ENCODE results near the gene ABCB8.
A peak's percentile ranks its signal among the peaks of the same experiment; 100 is the strongest.

Gene ABCB8

DNA sequence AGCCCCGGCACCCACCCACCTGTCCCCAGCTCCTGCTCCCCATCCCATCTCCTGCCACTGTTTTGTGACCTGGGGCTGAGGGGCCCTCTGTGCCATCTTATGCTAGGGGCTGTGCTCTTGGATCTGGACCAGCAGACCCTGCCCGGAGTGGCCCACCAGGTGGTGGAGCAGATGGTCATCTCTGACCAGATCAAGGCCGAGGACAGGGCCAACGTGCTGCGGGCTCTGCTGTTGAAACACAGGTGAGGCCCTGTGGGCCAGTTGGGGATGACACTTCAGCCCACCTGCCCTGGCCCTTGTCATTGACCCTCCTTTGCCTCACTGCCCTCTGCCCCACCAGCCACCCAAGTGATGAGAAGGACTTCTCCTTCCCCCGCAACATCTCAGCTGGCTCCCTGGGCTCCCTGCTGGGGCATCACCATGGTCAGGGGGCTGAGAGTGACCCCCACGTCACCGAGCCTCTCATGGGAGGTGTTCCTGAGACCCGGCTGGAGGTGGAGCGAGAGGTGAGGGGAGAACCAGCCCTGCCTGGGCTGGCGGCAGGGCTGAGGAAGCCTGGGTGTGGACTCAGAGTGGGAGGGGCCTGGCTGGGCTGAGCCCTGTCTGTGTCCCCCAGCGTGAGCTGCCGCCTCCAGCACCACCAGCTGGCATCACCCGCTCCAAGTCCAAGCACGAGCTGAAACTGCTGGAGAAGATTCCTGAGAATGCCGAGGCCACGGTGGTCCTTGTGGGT is 41.8 kb downstream of the ABCB8 start:
- H3K4me3 ChIP-seq (ENCODE audit: low read depth, low read length) = no peak overlapping the region
- no peak for TF ChIP-seq ZNF146 (tag by site-specific recombination; IDR thresholded peaks at IDR 0.05)
- TF ChIP-seq ZNF792 (tag by site-specific recombination; IDR thresholded peaks at IDR 0.05) = no peak
- no peak for TF ChIP-seq ZEB2 (tag by site-specific recombination; IDR thresholded peaks at IDR 0.05)
- no peak for TF ChIP-seq ZNF830 (tag by site-specific recombination; IDR thresholded peaks at IDR 0.05; ENCODE audit: low read depth)
- no peak for TF ChIP-seq MZF1 (tag by site-specific recombination; IDR thresholded peaks at IDR 0.05; ENCODE audit: borderline replicate concordance)
- TF ChIP-seq, protein P1, sequence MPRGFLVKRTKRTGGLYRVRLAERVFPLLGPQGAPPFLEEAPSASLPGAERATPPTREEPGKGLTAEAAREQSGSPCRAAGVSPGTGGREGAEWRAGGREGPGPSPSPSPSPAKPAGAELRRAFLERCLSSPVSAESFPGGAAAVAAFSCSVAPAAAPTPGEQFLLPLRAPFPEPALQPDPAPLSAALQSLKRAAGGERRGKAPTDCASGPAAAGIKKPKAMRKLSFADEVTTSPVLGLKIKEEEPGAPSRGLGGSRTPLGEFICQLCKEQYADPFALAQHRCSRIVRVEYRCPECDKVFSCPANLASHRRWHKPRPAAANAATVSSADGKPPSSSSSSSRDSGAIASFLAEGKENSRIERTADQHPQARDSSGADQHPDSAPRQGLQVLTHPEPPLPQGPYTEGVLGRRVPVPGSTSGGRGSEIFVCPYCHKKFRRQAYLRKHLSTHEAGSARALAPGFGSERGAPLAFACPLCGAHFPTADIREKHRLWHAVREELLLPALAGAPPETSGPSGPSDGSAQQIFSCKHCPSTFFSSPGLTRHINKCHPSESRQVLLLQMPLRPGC (tag by site-specific recombination; IDR thresholded peaks at IDR 0.05) = no peak
- TF ChIP-seq ZNF121 (tag by site-specific recombination; IDR thresholded peaks at IDR 0.05) = no peak
- TF ChIP-seq ZBTB21 (tag by site-specific recombination; IDR thresholded peaks at IDR 0.05) = no peak
- TF ChIP-seq ZNF112 (tag by site-specific recombination; IDR thresholded peaks at IDR 0.05) = no peak
- no peak for TF ChIP-seq ZNF292 (tag by site-specific recombination; IDR thresholded peaks at IDR 0.05; ENCODE audit: borderline replicate concordance, low read depth)
- TF ChIP-seq KLF16 (tag by site-specific recombination; IDR thresholded peaks at IDR 0.05) = no peak
- ChIA-PET CTCF (interaction anchor here (1.0 kb wide), 1 partner anchor 52 kb away, joined by 4 read pairs; no protein-coding TSS in a partner anchor), POLR2A (interaction anchor here (0.5 to 1.1 kb wide), 2 partner anchors 7 to 92 kb away, joined by 4 to 6 read pairs; no protein-coding TSS in a partner anchor)
- no peaks in the 10 kb centered on the region for H3K4me1 ChIP-seq (ENCODE audit: control insufficient read depth, insufficient read depth, low read length)
- H3K27ac ChIP-seq (ENCODE audit: extremely low read depth, low read depth, low read length) = no peak overlapping the region
- H3K36me3 ChIP-seq (ENCODE audit: control insufficient read depth in 2 of 2, insufficient read depth in 1 of 2, low read length in 2 of 2) = peaks cover 18 to 87% of the 10 kb centered on the region in 2 experiments
- H3K9me3 ChIP-seq (ENCODE audit: control insufficient read depth, insufficient read depth, low read depth, low read length) = no peaks in the 10 kb centered on the region

DNA sequence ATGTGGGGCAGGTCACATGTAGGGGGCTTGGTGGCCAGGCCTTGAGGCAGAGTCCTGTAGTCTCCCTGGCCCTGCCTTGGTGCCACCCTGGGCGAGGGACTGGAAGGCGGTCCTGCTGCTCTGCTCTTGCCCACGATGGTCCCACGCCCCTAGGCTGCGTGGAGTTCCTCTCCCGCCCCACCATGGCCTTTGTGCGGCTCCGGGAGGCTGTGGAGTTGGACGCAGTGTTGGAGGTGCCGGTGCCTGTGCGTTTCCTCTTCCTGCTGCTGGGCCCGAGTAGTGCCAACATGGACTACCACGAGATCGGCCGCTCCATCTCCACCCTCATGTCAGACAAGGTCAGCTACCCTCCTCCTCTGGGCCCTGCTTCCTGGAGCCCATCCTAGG is 42.3 kb downstream of the ABCB8 start:
- H3K4me3 ChIP-seq (ENCODE audit: low read depth, low read length) = no peak overlapping the region
- ChIA-PET CTCF (no interaction called here), POLR2A (interaction anchor here (0.5 to 1.1 kb wide), 2 partner anchors 8 to 93 kb away, joined by 4 to 6 read pairs; no protein-coding TSS in a partner anchor)
- no peak for TF ChIP-seq ZNF521 (tag by site-specific recombination; IDR thresholded peaks at IDR 0.05)
- TF ChIP-seq, protein P2, sequence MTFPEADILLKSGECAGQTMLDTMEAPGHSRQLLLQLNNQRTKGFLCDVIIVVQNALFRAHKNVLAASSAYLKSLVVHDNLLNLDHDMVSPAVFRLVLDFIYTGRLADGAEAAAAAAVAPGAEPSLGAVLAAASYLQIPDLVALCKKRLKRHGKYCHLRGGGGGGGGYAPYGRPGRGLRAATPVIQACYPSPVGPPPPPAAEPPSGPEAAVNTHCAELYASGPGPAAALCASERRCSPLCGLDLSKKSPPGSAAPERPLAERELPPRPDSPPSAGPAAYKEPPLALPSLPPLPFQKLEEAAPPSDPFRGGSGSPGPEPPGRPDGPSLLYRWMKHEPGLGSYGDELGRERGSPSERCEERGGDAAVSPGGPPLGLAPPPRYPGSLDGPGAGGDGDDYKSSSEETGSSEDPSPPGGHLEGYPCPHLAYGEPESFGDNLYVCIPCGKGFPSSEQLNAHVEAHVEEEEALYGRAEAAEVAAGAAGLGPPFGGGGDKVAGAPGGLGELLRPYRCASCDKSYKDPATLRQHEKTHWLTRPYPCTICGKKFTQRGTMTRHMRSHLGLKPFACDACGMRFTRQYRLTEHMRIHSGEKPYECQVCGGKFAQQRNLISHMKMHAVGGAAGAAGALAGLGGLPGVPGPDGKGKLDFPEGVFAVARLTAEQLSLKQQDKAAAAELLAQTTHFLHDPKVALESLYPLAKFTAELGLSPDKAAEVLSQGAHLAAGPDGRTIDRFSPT (tag by site-specific recombination; IDR thresholded peaks at IDR 0.05) = 0 out of 2 replicates have a peak, but pooled peaks have one; percentile 19
- H3K36me3 ChIP-seq (ENCODE audit: control insufficient read depth in 2 of 2, insufficient read depth in 1 of 2, low read length in 2 of 2) = peaks cover 18 to 87% of the 10 kb centered on the region in 2 experiments
- no peak overlapping the region for H3K27ac ChIP-seq (ENCODE audit: extremely low read depth, low read depth, low read length)
- H3K9me3 ChIP-seq (ENCODE audit: control insufficient read depth, insufficient read depth, low read depth, low read length) = no peaks in the 10 kb centered on the region
- H3K4me1 ChIP-seq (ENCODE audit: control insufficient read depth, insufficient read depth, low read length) = no peaks in the 10 kb centered on the region

DNA sequence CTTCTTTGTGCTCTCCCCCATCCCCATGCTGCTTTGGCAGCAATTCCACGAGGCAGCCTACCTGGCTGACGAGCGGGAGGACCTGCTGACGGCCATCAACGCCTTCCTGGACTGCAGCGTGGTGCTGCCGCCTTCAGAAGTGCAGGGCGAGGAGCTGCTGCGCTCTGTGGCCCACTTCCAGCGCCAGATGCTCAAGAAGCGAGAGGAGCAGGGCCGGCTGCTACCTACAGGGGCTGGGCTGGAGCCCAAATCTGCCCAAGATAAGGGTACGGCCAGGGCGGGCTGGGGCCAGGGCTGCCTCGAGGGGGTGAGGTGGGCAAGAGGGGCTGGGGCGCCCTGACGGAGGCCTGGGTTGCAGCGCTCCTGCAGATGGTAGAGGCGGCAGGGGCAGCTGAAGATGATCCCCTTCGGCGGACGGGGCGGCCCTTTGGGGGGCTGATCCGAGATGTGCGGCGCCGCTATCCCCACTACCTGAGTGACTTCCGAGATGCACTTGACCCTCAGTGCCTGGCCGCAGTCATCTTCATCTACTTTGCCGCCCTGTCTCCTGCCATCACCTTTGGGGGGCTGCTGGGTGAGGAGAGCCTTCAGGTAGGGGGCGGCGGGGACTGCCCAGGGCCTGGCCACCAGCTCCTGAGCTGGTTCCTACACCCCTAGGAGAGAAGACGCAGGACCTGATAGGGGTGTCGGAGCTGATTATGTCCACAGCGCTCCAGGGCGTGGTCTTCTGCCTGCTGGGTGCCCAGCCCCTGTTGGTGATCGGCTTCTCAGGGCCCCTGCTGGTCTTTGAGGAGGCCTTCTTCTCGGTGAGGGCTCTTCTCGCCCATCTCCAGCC is 43.0 kb downstream of the ABCB8 start:
- H3K36me3 ChIP-seq (ENCODE audit: control insufficient read depth in 2 of 2, insufficient read depth in 1 of 2, low read length in 2 of 2) = peaks cover 18 to 87% of the 10 kb centered on the region in 2 experiments
- H3K9me3 ChIP-seq (ENCODE audit: control insufficient read depth, insufficient read depth, low read depth, low read length) = no peaks in the 10 kb centered on the region
- ChIA-PET POLR2A (interaction anchor here (0.6 to 1.1 kb wide), 4 partner anchors 9 to 42 kb away, joined by 3 to 4 read pairs (median 4); partner anchors contain the start of gene FASTK), CTCF (interaction anchor here (1.5 kb wide), 1 partner anchor 40 kb away, joined by 7 read pairs; no protein-coding TSS in a partner anchor)
- H3K27ac ChIP-seq (ENCODE audit: extremely low read depth, low read depth, low read length) = no peak overlapping the region
- H3K4me1 ChIP-seq (ENCODE audit: control insufficient read depth, insufficient read depth, low read length) = no peaks in the 10 kb centered on the region
- H3K4me3 ChIP-seq (ENCODE audit: low read depth, low read length) = no peak overlapping the region
- TF ChIP-seq ZNF266 (tag by site-specific recombination; IDR thresholded peaks at IDR 0.05; ENCODE audit: low read depth) (no peak), SP7 (tag by site-specific recombination; IDR thresholded peaks at IDR 0.05) (no peak), EGR2 (tag by site-specific recombination; IDR thresholded peaks at IDR 0.05; ENCODE audit: low read depth) (no peak), ZNF24 (tag by site-specific recombination; IDR thresholded peaks at IDR 0.05) (no peak), TCF7L2 (IDR thresholded peaks at IDR 0.05; ENCODE audit: borderline replicate concordance, low read depth, low read length) (no peak), GLIS1 (tag by site-specific recombination; IDR thresholded peaks at IDR 0.05) (no peak), SP2 (tag by site-specific recombination; IDR thresholded peaks at IDR 0.05) (no peak), KLF1 (tag by site-specific recombination; IDR thresholded peaks at IDR 0.05) (no peak), ZNF768 (tag by site-specific recombination; IDR thresholded peaks at IDR 0.05) (no peak), OVOL3 (tag by site-specific recombination; IDR thresholded peaks at IDR 0.05) (no peak)
- TF ChIP-seq, protein P3, sequence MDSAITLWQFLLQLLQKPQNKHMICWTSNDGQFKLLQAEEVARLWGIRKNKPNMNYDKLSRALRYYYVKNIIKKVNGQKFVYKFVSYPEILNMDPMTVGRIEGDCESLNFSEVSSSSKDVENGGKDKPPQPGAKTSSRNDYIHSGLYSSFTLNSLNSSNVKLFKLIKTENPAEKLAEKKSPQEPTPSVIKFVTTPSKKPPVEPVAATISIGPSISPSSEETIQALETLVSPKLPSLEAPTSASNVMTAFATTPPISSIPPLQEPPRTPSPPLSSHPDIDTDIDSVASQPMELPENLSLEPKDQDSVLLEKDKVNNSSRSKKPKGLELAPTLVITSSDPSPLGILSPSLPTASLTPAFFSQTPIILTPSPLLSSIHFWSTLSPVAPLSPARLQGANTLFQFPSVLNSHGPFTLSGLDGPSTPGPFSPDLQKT (IDR thresholded peaks at IDR 0.05; ENCODE audit: borderline replicate concordance, low read depth, low read length) = no peak

Data from HEK293 (cell line).